ENCODE data around the gene JAG1.

GRCh38 chr20:10609276-10609675 lies 64.5 kb downstream of the JAG1 start:
- TF ChIP-seq EZH2 (IDR thresholded peaks at IDR 0.05; ENCODE audit: insufficient read depth, poor library complexity, severe bottlenecking) (no peak), EZH2phosphoT487 (IDR thresholded peaks at IDR 0.05; ENCODE audit: insufficient read depth, low read depth) (no peak)

All from GM23248 (cell line).